Astrocyte (in vitro differentiated cells and primary cell): ENCODE results near the gene MPND. TPM values are rescaled to one million over a fixed set of nuclear protein-coding genes. Genes with fewer than 3 reads are reported as not detected.
A peak's percentile ranks its signal among the peaks of the same experiment; 100 is the strongest.

ENCODE experiments used
- DNase-seq: peaks from one replicate; pipeline ENCODE4 v3.0.0-alpha.2; 2010; ENCODE audit warnings: low read depth
- FAIRE-seq: peaks from 2 replicates; lab custom pipeline; 2011; peaks lifted over from hg19 to GRCh38; lab: Jason Lieb, UNC
- H2AFZ ChIP-seq: 2 replicates; pipeline ENCODE4 v1.6.0; 2012; ENCODE audit warnings: low read depth, low read length, inconsistent platforms
- H3K27ac ChIP-seq: 2 replicates; pipeline ENCODE4 v1.5.1; 2011; ENCODE audit warnings: low read depth, low read length, inconsistent platforms
- H3K27me3 ChIP-seq: 2 replicates; pipeline ENCODE4 v1.6.0; 2011; ENCODE audit warnings: low read length, inconsistent platforms; ENCODE audit not compliant: insufficient read depth
- H3K36me3 ChIP-seq: 2 replicates; pipeline ENCODE4 v1.5.1; 2011; ENCODE audit warnings: low read length, inconsistent platforms; ENCODE audit not compliant: insufficient read depth
- H3K4me1 ChIP-seq: 2 replicates; pipeline ENCODE4 v1.5.1; 2011; ENCODE audit warnings: low read length, inconsistent platforms; ENCODE audit not compliant: insufficient read depth
- H3K4me2 ChIP-seq: 2 replicates; pipeline ENCODE4 v1.6.0; 2012; ENCODE audit warnings: low read length, inconsistent platforms
- H3K4me3 ChIP-seq: 2 replicates; pipeline ENCODE4 v1.5.1; 2011; ENCODE audit warnings: low read depth, mild to moderate bottlenecking, low read length, inconsistent platforms; ENCODE audit not compliant: insufficient read depth
- H3K79me2 ChIP-seq: 2 replicates; pipeline ENCODE4 v1.6.0; 2012; ENCODE audit warnings: mild to moderate bottlenecking, low read length, inconsistent platforms; ENCODE audit not compliant: insufficient read depth
- H3K9ac ChIP-seq: 2 replicates; pipeline ENCODE4 v1.6.0; 2012; ENCODE audit warnings: mild to moderate bottlenecking, low read length, inconsistent platforms
- H3K9me3 ChIP-seq: 2 replicates; pipeline ENCODE4 v1.5.1; 2012; ENCODE audit warnings: low read depth, mild to moderate bottlenecking, low read length, inconsistent platforms; ENCODE audit not compliant: insufficient read depth
- H4K20me1 ChIP-seq: 2 replicates; pipeline ENCODE4 v1.6.0; 2012; ENCODE audit warnings: low read length, inconsistent platforms; ENCODE audit not compliant: insufficient read depth
- H3K27ac Mint-ChIP-seq: one replicate; pipeline ENCODE4 v1.8.0; 2021; ENCODE audit warnings: mild to moderate bottlenecking, mixed read lengths; ENCODE audit not compliant: unreplicated experiment
- H3K27me3 Mint-ChIP-seq: one replicate; pipeline ENCODE4 v1.8.0; 2021; ENCODE audit warnings: low read depth, mixed read lengths; ENCODE audit not compliant: unreplicated experiment
- H3K36me3 Mint-ChIP-seq: one replicate; pipeline ENCODE4 v1.8.0; 2021; ENCODE audit warnings: low read depth, mixed read lengths; ENCODE audit not compliant: unreplicated experiment
- H3K4me1 Mint-ChIP-seq: one replicate; pipeline ENCODE4 v1.8.0; 2021; ENCODE audit warnings: low read depth, mixed read lengths; ENCODE audit not compliant: unreplicated experiment
- H3K4me3 Mint-ChIP-seq: one replicate; pipeline ENCODE4 v1.8.0; 2021; ENCODE audit warnings: mild to moderate bottlenecking, moderate library complexity, mixed read lengths; ENCODE audit not compliant: unreplicated experiment
- H3K9me3 Mint-ChIP-seq: one replicate; pipeline ENCODE4 v1.8.0; 2021; ENCODE audit warnings: mild to moderate bottlenecking, mixed read lengths; ENCODE audit not compliant: unreplicated experiment
- EZH2 ChIP-seq: IDR thresholded peaks from 2 replicates; pipeline ENCODE4 v1.6.1; 2012; ENCODE audit warnings: mild to moderate bottlenecking, low read length, inconsistent platforms; ENCODE audit not compliant: insufficient read depth
- total RNA-seq: library from RNA; stranded (reverse); gene quantifications from 2 replicates; pipeline ENCODE4 v1.2.1, GENCODE V29; 2021
- TF ChIP-seq, protein P1 (sequence below): IDR thresholded peaks from 2 replicates; pipeline ENCODE4 v1.5.1; 2011; ENCODE audit warnings: low read depth, mild to moderate bottlenecking, inconsistent platforms, low read length, moderate library complexity; ENCODE audit not compliant: insufficient read depth

Gene MPND
- total RNA-seq, 1 donor from 2014 or later, result 14.7 TPM

DNA sequence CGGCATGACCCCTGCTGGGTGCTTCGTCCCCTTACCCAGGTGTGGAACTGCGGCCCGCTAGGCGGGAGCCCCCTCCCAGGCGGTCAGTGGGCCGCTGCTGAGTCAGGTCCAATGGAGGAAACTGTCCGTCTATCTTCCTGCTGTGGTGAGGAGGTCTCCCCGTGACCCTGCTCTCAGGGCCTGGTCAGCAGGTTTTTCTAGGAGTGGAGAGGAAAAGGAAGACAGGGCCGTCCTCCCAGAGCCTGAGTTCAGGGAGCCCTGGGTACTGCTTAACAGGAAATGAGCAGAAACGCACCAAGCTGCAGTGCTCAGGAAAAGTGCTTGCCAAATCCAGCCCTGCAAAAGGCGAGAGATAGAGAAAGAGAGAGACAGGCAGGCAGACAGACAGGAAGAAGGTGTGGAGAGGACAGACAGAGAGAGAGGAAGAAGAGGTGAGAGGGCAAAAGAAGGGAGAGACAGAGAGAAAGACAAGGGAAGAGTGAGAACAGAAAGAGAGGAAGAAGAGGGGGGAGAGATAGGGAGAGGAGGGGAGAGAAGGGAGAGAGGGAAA, 46.7 kb downstream of the MPND start:
- peak overlapping the region; percentile 17 for H3K4me3 Mint-ChIP-seq
- peaks cover 52% of the 10 kb centered on the region for H3K4me1 ChIP-seq
- H3K27ac ChIP-seq, result peak overlapping the region; percentile 35
- peaks cover 99% of the 10 kb centered on the region for H3K79me2 ChIP-seq
- no peaks in the 10 kb centered on the region for H3K9me3 Mint-ChIP-seq
- no peaks in the 10 kb centered on the region for H3K27me3 Mint-ChIP-seq
- peak overlapping the region; percentile 66 for H3K9ac ChIP-seq
- H4K20me1 ChIP-seq, result peaks cover 95% of the 10 kb centered on the region
- no peak overlapping the region for H2AFZ ChIP-seq
- H3K36me3 Mint-ChIP-seq, result peaks cover 12% of the 10 kb centered on the region
- no peak overlapping the region for H3K4me3 ChIP-seq
- H3K4me2 ChIP-seq, result peak overlapping the region; percentile 86
- no peak for DNase-seq
- H3K9me3 ChIP-seq, result no peaks in the 10 kb centered on the region
- TF ChIP-seq EZH2, result no peak
- TF ChIP-seq, protein P1, sequence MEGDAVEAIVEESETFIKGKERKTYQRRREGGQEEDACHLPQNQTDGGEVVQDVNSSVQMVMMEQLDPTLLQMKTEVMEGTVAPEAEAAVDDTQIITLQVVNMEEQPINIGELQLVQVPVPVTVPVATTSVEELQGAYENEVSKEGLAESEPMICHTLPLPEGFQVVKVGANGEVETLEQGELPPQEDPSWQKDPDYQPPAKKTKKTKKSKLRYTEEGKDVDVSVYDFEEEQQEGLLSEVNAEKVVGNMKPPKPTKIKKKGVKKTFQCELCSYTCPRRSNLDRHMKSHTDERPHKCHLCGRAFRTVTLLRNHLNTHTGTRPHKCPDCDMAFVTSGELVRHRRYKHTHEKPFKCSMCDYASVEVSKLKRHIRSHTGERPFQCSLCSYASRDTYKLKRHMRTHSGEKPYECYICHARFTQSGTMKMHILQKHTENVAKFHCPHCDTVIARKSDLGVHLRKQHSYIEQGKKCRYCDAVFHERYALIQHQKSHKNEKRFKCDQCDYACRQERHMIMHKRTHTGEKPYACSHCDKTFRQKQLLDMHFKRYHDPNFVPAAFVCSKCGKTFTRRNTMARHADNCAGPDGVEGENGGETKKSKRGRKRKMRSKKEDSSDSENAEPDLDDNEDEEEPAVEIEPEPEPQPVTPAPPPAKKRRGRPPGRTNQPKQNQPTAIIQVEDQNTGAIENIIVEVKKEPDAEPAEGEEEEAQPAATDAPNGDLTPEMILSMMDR, result no peak
- H3K36me3 ChIP-seq, result no peaks in the 10 kb centered on the region
- H3K27ac Mint-ChIP-seq, result peak overlapping the region; percentile 59
- peaks cover 57% of the 10 kb centered on the region for H3K4me1 Mint-ChIP-seq
- no peaks in the 10 kb centered on the region for H3K27me3 ChIP-seq
- no peak for FAIRE-seq

GRCh38 chr19:4390567-4391305, 47.4 kb downstream of the MPND start:
- peaks cover 51% of the 10 kb centered on the region for H3K4me1 Mint-ChIP-seq
- Histone ChIP-seq H3K4me3 (no peak overlapping the region), H3K4me2 (peak overlapping the region; percentile 86), H3K9me3 (no peaks in the 10 kb centered on the region), H3K36me3 (no peaks in the 10 kb centered on the region), H2AFZ (no peak overlapping the region), H3K79me2 (peaks cover 98% of the 10 kb centered on the region), H3K27me3 (no peaks in the 10 kb centered on the region), H3K9ac (peak overlapping the region; percentile 66), H3K4me1 (peaks cover 48% of the 10 kb centered on the region), H3K27ac (peak overlapping the region; percentile 43), H4K20me1 (peaks cover 93% of the 10 kb centered on the region)
- no peak for FAIRE-seq
- H3K27me3 Mint-ChIP-seq, result no peaks in the 10 kb centered on the region
- no peak for DNase-seq
- H3K36me3 Mint-ChIP-seq, result peaks cover 12% of the 10 kb centered on the region
- H3K4me3 Mint-ChIP-seq, result peak overlapping the region; percentile 68
- H3K9me3 Mint-ChIP-seq, result no peaks in the 10 kb centered on the region
- TF ChIP-seq, protein P1, result no peak
- H3K27ac Mint-ChIP-seq, result peak overlapping the region; percentile 84

- no peak overlapping the region for H3K27ac Mint-ChIP-seq
- Histone ChIP-seq H2AFZ (no peak overlapping the region), H3K4me1 (peaks cover 43% of the 10 kb centered on the region), H4K20me1 (peaks cover 92% of the 10 kb centered on the region), H3K9ac (peak overlapping the region; percentile 66), H3K9me3 (no peaks in the 10 kb centered on the region), H3K27ac (peak overlapping the region; percentile 43), H3K36me3 (peaks cover 3% of the 10 kb centered on the region), H3K4me2 (peak overlapping the region; percentile 86), H3K4me3 (peak overlapping the region; percentile 15), H3K27me3 (no peaks in the 10 kb centered on the region), H3K79me2 (peaks cover 98% of the 10 kb centered on the region)
- no peak overlapping the region for H3K4me3 Mint-ChIP-seq
- no peaks in the 10 kb centered on the region for H3K27me3 Mint-ChIP-seq
- FAIRE-seq (no peak), DNase-seq (no peak)
- no peak for TF ChIP-seq EZH2
- TF ChIP-seq, protein P1, result no peak
- peaks cover 46% of the 10 kb centered on the region for H3K4me1 Mint-ChIP-seq
- H3K9me3 Mint-ChIP-seq, result peaks cover 2% of the 10 kb centered on the region
- peaks cover 12% of the 10 kb centered on the region for H3K36me3 Mint-ChIP-seq
These were observed 47.9 kb downstream of the MPND start for GRCh38 chr19:4391306-4391693.
